ENCODE data around the gene DAPK2.

DAPK2 gene

GRCh38 chr15:63870487-63871209 lies 175.6 kb downstream of the DAPK2 start:
- no peak for DNase-seq

GRCh38 chr15:63870043-63870394 lies 176.3 kb downstream of the DAPK2 start:
- DNase-seq, result no peak

GRCh38 chr15:63869371-63870042 lies 176.8 kb downstream of the DAPK2 start:
- DNase-seq, result no peak

- DNase-seq, result no peak
These were observed 182.1 kb downstream of the DAPK2 start for GRCh38 chr15:63864186-63864585.

GRCh38 chr15:63861946-63862517 lies 184.3 kb downstream of the DAPK2 start:
- no peak for DNase-seq

- no peak for DNase-seq
These were observed 185.7 kb downstream of the DAPK2 start for GRCh38 chr15:63860555-63860954.

- no peak for DNase-seq
These were observed 186.1 kb downstream of the DAPK2 start for GRCh38 chr15:63860155-63860554.

- no peak for DNase-seq
These were observed 187.4 kb downstream of the DAPK2 start for GRCh38 chr15:63858881-63859280.

GRCh38 chr15:63858448-63858847 lies 187.8 kb downstream of the DAPK2 start:
- no peak for DNase-seq

GRCh38 chr15:63857461-63857856 lies 188.8 kb downstream of the DAPK2 start:
- no peak for DNase-seq

Measured in hypothalamus (tissue), 51 donors.